PC-9 (cell line): ENCODE results near the gene SVOP. TPM values are rescaled to one million over a fixed set of nuclear protein-coding genes. Genes with fewer than 3 reads are reported as not detected.

Experiments used
- BruUV-seq: library from RNA; stranded (reverse); fragments of 400-500 nt; replicated peaks from 2 replicates; lab custom pipeline; 2021; lab: Mats Ljungman, UMichigan
- CTCF ChIA-PET: fragments of 300-600 bp; sonication (Branson Sonifier 250); formaldehyde crosslinking; loops from one replicate; lab custom pipeline; 2022; ENCODE audit warnings: antibody characterized with exemption; lab: Charles Lee
- POLR2A ChIA-PET: fragments of 300-600 bp; sonication (Branson Sonifier 250); formaldehyde crosslinking; loops from one replicate; lab custom pipeline; 2022; ENCODE audit warnings: antibody characterized with exemption; ENCODE audit not compliant: unreplicated experiment; lab: Charles Lee
- DNase-seq, 2 experiments: peaks; one replicate each; pipeline versions ENCODE4 v3.0.0 to v3.0.0-alpha.2; 2015 to 2022; ENCODE audit warnings: mixed read lengths in 1 of 2
- H2AFZ ChIP-seq: fragments of 200-600 bp; sonication (generic); 2 replicates; pipeline ENCODE4 v1.8.1; 2017; ENCODE audit warnings: antibody characterized with exemption
- H3F3A ChIP-seq: fragments of 200-600 bp; sonication (generic); 2 replicates; pipeline ENCODE4 v1.8.1; 2017; ENCODE audit warnings: antibody characterized with exemption, mild to moderate bottlenecking, low read depth; ENCODE audit not compliant: insufficient read depth
- H3K27ac ChIP-seq: fragments of 200-600 bp; sonication (generic); 2 replicates; pipeline ENCODE4 v1.6.1; 2016; ENCODE audit warnings: mixed run types
- H3K27me3 ChIP-seq: fragments of 200-600 bp; sonication (generic); 2 replicates; pipeline ENCODE4 v1.6.1; 2016; ENCODE audit warnings: low read depth, mixed run types; ENCODE audit not compliant: insufficient read depth
- H3K36me3 ChIP-seq: fragments of 200-600 bp; sonication (generic); 2 replicates; pipeline ENCODE4 v1.6.1; 2016; ENCODE audit warnings: low read depth, mixed run types
- H3K4me1 ChIP-seq: fragments of 200-600 bp; sonication (generic); replicated peaks from 2 replicates; pipeline ENCODE4 v1.6.1; 2016; ENCODE audit warnings: mixed run types; ENCODE audit not compliant: insufficient read depth
- H3K4me2 ChIP-seq: fragments of 200-600 bp; sonication (generic); 2 replicates; pipeline ENCODE4 v1.6.1; 2017; ENCODE audit warnings: mixed run types
- H3K4me3 ChIP-seq: fragments of 200-600 bp; sonication (generic); 2 replicates; pipeline ENCODE4 v1.6.1; 2016; ENCODE audit warnings: mixed run types
- H3K79me2 ChIP-seq: fragments of 200-600 bp; sonication (generic); 2 replicates; pipeline ENCODE4 v1.6.1; 2017; ENCODE audit warnings: low read depth, mixed run types
- H3K9me2 ChIP-seq: fragments of 200-600 bp; sonication (generic); 2 replicates; pipeline ENCODE4 v1.8.1; 2017; ENCODE audit warnings: mild to moderate bottlenecking; ENCODE audit not compliant: insufficient read depth
- H3K9me3 ChIP-seq: fragments of 200-600 bp; sonication (generic); 2 replicates; pipeline ENCODE4 v1.8.1; 2016; ENCODE audit warnings: low read depth; ENCODE audit not compliant: insufficient read depth
- H4K20me1 ChIP-seq: fragments of 200-600 bp; sonication (generic); 2 replicates; pipeline ENCODE4 v1.8.1; 2017; ENCODE audit not compliant: insufficient read depth
- EZH2 ChIP-seq: fragments of 200-600 bp; sonication (generic); IDR thresholded peaks from 2 replicates; pipeline ENCODE4 v1.8.0; 2017; ENCODE audit warnings: antibody characterized with exemption, low read depth
- intact Hi-C: fragments of 100-400 bp; cut with micrococcal nuclease; formaldehyde crosslinking; loops from one replicate; pipeline ENCODE4 v1.10.0; 2022; ENCODE audit not compliant: unreplicated experiment
- total RNA-seq: library from RNA; stranded (reverse); gene quantifications from 2 replicates; pipeline ENCODE4 v1.2.3, GENCODE V29; 2021
- TF ChIP-seq, protein P1 (sequence below): fragments of 200-600 bp; sonication (generic); conservative IDR thresholded peaks from 2 replicates; pipeline ENCODE4 v1.6.1; 2017; ENCODE audit warnings: mixed run types, antibody characterized with exemption, mild to moderate bottlenecking, moderate library complexity

The SVOP gene
- total RNA-seq, 1 experiment from 2014 or later, result not detected

DNA sequence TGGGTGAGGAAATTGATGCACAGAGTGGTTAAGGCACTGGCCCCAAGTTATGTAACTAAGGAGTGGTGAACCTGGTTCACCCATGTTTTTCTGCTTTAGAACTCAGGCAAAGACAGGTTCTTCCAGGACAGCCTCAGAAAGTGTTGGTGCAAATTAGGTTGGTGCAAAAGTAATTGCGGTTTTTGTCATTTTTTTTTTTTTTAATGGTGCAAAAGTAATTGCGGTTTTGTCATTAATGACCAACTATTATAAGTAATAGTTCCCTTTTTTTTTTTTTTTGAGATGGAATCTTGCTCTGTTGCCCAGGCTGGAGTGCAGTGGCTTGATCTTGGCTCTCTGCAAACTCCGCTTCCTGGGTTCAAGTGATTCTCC, 158.3 kb downstream of the SVOP start:
- Histone ChIP-seq H3K4me1 (0 out of 2 replicates have a peak, but pooled peaks cover 10% of the 10 kb centered on the region), H3K9me2 (no peaks in the 10 kb centered on the region), H3K27me3 (no peaks in the 10 kb centered on the region), H3K79me2 (no peaks in the 10 kb centered on the region), H3F3A (no peaks in the 10 kb centered on the region), H3K27ac (no peak overlapping the region), H4K20me1 (no peaks in the 10 kb centered on the region), H3K4me3 (no peak overlapping the region), H3K4me2 (no peak overlapping the region), H3K36me3 (no peaks in the 10 kb centered on the region), H2AFZ (no peak overlapping the region), H3K9me3 (no peaks in the 10 kb centered on the region)
- DNase-seq, result no peak
- BruUV-seq, result no TSS peak
- CTCF ChIA-PET, result no interaction called here
- intact Hi-C loops, result no loop called here
- POLR2A ChIA-PET, result no interaction called here
- TF ChIP-seq EZH2, result no peak
- TF ChIP-seq, protein P1, sequence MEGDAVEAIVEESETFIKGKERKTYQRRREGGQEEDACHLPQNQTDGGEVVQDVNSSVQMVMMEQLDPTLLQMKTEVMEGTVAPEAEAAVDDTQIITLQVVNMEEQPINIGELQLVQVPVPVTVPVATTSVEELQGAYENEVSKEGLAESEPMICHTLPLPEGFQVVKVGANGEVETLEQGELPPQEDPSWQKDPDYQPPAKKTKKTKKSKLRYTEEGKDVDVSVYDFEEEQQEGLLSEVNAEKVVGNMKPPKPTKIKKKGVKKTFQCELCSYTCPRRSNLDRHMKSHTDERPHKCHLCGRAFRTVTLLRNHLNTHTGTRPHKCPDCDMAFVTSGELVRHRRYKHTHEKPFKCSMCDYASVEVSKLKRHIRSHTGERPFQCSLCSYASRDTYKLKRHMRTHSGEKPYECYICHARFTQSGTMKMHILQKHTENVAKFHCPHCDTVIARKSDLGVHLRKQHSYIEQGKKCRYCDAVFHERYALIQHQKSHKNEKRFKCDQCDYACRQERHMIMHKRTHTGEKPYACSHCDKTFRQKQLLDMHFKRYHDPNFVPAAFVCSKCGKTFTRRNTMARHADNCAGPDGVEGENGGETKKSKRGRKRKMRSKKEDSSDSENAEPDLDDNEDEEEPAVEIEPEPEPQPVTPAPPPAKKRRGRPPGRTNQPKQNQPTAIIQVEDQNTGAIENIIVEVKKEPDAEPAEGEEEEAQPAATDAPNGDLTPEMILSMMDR, result no peak

DNA sequence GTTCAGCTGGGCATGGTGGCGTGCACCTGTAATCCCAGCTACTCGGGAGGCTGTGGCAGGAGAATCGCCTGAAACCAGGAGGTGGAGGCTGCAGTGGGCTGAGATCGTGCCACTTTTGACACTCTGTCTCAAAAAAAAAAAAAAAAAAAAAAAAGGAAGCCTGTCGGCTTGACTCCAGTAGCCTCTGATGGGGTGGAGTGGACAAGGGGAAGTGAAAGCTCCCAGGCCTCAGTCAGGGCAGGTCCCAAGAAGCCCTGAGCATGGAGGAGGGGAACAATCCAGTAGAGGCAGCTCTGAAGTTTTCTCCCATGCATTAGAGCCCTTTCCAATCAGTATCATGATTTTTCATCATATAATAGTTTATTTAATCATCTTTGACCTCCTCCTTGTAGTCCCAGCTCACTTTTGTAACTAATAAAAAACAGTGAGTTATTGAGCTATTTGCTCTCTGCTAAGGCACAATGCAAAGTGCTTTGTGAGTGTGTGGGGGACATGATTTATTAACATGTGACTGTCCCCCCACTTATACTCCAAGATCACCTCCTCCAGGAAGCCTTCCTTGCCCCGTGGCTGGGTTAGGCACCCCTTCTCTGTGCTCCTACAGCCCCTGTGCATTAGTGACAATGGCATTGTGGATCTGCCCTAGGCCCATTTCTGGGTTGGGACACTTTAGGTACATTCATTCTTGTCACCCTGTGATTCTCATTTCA, 158.8 kb downstream of the SVOP start:
- H3K36me3 ChIP-seq, result no peaks in the 10 kb centered on the region
- no peak overlapping the region for H3K4me2 ChIP-seq
- TF ChIP-seq, protein P1, result no peak
- no peak for TF ChIP-seq EZH2
- H4K20me1 ChIP-seq, result no peaks in the 10 kb centered on the region
- H3K27ac ChIP-seq, result no peak overlapping the region
- no peaks in the 10 kb centered on the region for H3F3A ChIP-seq
- H3K79me2 ChIP-seq, result peaks cover 1% of the 10 kb centered on the region
- no TSS peak for BruUV-seq
- no peaks in the 10 kb centered on the region for H3K9me2 ChIP-seq
- no peak overlapping the region for H3K4me3 ChIP-seq
- intact Hi-C loops, result no loop called here
- no peaks in the 10 kb centered on the region for H3K9me3 ChIP-seq
- no peak for DNase-seq
- no peak overlapping the region for H2AFZ ChIP-seq
- POLR2A ChIA-PET, result no interaction called here
- H3K27me3 ChIP-seq, result no peaks in the 10 kb centered on the region
- H3K4me1 ChIP-seq, result 0 out of 2 replicates have a peak, but pooled peaks cover 10% of the 10 kb centered on the region
- CTCF ChIA-PET, result no interaction called here

DNA sequence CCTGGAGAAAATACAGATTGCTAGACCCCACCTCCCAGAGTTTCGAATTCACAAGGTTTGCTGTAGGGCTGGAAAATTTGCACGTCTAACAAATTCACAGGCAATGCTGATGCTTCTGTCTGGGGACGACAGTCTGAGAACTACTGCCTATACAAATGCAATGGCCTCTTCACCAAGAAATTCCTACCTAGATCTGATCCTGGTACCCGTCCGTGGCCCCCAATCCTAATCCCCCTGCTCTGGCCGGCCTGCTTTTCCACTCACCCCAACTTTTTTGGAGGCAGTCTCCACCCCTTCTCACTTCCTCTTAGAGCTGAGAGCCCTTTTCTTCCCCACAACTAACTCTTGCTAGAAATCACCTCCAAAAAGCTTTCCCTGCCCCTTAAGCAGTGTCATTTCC, 160.4 kb downstream of the SVOP start:
- no TSS peak for BruUV-seq
- H3K27me3 ChIP-seq, result no peaks in the 10 kb centered on the region
- no peaks in the 10 kb centered on the region for H4K20me1 ChIP-seq
- H3K9me2 ChIP-seq, result no peaks in the 10 kb centered on the region
- peaks cover 17% of the 10 kb centered on the region for H3K79me2 ChIP-seq
- no peak for DNase-seq
- peaks cover 10% of the 10 kb centered on the region; the same call in 1 of the 2 replicates for H3F3A ChIP-seq
- H3K36me3 ChIP-seq, result no peaks in the 10 kb centered on the region
- intact Hi-C loops, result no loop called here
- ChIA-PET POLR2A (no interaction called here), CTCF (no interaction called here)
- H3K9me3 ChIP-seq, result no peaks in the 10 kb centered on the region
- peaks cover 19% of the 10 kb centered on the region for H3K4me1 ChIP-seq
- TF ChIP-seq, protein P1, result no peak
- TF ChIP-seq EZH2, result no peak
- H3K27ac ChIP-seq, result no peak overlapping the region
- H3K4me2 ChIP-seq, result no peak overlapping the region
- no peak overlapping the region for H2AFZ ChIP-seq
- H3K4me3 ChIP-seq, result no peak overlapping the region
